GM12878 (cell line): ENCODE measurements around the gene GPATCH2L. TPM values are rescaled to one million over a fixed set of nuclear protein-coding genes. Genes with fewer than 3 reads are reported as not detected.

Experiments
- ATAC-seq: fragments of 200-7000 bp; cut with Tn5 transposase; 3 replicates; pipeline ENCODE4 v1.9.1; 2020; ENCODE audit warnings: mild to moderate bottlenecking, moderate library complexity
- BruUV-seq: library from RNA; stranded (reverse); fragments of 400-500 nt; replicated peaks from 2 replicates; lab custom pipeline; 2021; lab: Mats Ljungman, UMichigan
- CTCF ChIA-PET: fragments of 300-600 bp; sonication (Branson Sonifier 250); formaldehyde crosslinking; extraction: SDS; loops from one replicate; lab custom pipeline; 2021; ENCODE audit warnings: inconsistent platforms; lab: Yijun Ruan, JAX
- POLR2A ChIA-PET: fragments of 350-600 bp; formaldehyde crosslinking; extraction: SDS; loops from one replicate; lab custom pipeline; 2021; ENCODE audit warnings: inconsistent platforms; lab: Charles Lee
- RAD21 ChIA-PET: fragments of 300-600 bp; sonication (Branson Sonifier 250); formaldehyde crosslinking; loops from one replicate; lab custom pipeline; 2023; ENCODE audit warnings: antibody characterized with exemption; ENCODE audit not compliant: unreplicated experiment; lab: Charles Lee
- SMC1A ChIA-PET: fragments of 300-600 bp; sonication (Branson Sonifier 250); formaldehyde crosslinking; loops from one replicate; lab custom pipeline; 2023; ENCODE audit not compliant: unreplicated experiment, uncharacterized antibody; lab: Charles Lee
- DNase-seq: peaks from one replicate; pipeline ENCODE4 v3.0.0-alpha.2; 2011; ENCODE audit warnings: low read depth, low spot score
- FAIRE-seq: peaks from 3 replicates; lab custom pipeline; 2011; peaks lifted over from hg19 to GRCh38; lab: Jason Lieb, UNC
- H2AFZ ChIP-seq: 2 replicates; pipeline ENCODE4 v1.6.0; 2011; ENCODE audit warnings: low read depth, low read length, control low read depth; ENCODE audit not compliant: control insufficient read depth
- H3K27ac ChIP-seq: 2 replicates; pipeline ENCODE4 v1.5.1; 2011; ENCODE audit warnings: control low read depth; ENCODE audit not compliant: control insufficient read depth, insufficient read depth
- H3K27me3 ChIP-seq, 2 experiments: replicated peaks in 1 of 2; 2 replicates each; pipeline versions ENCODE4 v1.6.0 to v1.6.1; 2011; ENCODE audit warnings: low read length in 1 of 2; ENCODE audit not compliant: control insufficient read depth in 2 of 2, insufficient read depth in 2 of 2
- H3K36me3 ChIP-seq, 2 experiments: 2 replicates each; pipeline ENCODE4 v1.5.1; 2011; ENCODE audit warnings: low read length in 1 of 2; ENCODE audit not compliant: control insufficient read depth in 2 of 2, insufficient read depth in 2 of 2
- H3K4me1 ChIP-seq: 2 replicates; pipeline ENCODE4 v1.6.1; 2011; ENCODE audit warnings: mild to moderate bottlenecking, low read length, moderate library complexity, mixed read lengths; ENCODE audit not compliant: control insufficient read depth, insufficient read depth
- H3K4me2 ChIP-seq: 2 replicates; pipeline ENCODE4 v1.6.0; 2011; ENCODE audit warnings: control low read depth; ENCODE audit not compliant: control insufficient read depth, insufficient read depth
- H3K4me3 ChIP-seq: fragments of 200-600 bp; sonication (generic); 2 replicates; pipeline ENCODE4 v1.5.1; 2016
- H3K79me2 ChIP-seq: 2 replicates; pipeline ENCODE4 v1.6.0; 2011; ENCODE audit warnings: low read length; ENCODE audit not compliant: control insufficient read depth, insufficient read depth
- H3K9ac ChIP-seq: 2 replicates; pipeline ENCODE4 v1.8.0; 2011; ENCODE audit warnings: low read length, control low read depth, mixed read lengths; ENCODE audit not compliant: control insufficient read depth, insufficient read depth
- H3K9me3 ChIP-seq: replicated peaks from 3 replicates; pipeline ENCODE4 v1.5.1; 2011; ENCODE audit warnings: mild to moderate bottlenecking, low read length; ENCODE audit not compliant: control insufficient read depth, insufficient read depth
- H4K20me1 ChIP-seq: 2 replicates; pipeline ENCODE4 v1.6.0; 2011; ENCODE audit not compliant: control insufficient read depth, insufficient read depth
- CBX3 ChIP-seq: fragments of 200-600 bp; sonication (generic); IDR thresholded peaks from 2 replicates; pipeline ENCODE4 v1.6.1; 2016; ENCODE audit warnings: low read depth, borderline replicate concordance
- CUX1 ChIP-seq: IDR thresholded peaks from 2 replicates; pipeline ENCODE4 v1.6.1; 2012; ENCODE audit warnings: improper control_type of control experiment, low read depth, low read length; ENCODE audit not compliant: insufficient replicate concordance
- MXI1 ChIP-seq: fragments of 150-350 bp; IDR thresholded peaks from 2 replicates; pipeline ENCODE4 v1.6.1; 2011; ENCODE audit warnings: low read depth, mild to moderate bottlenecking, inconsistent platforms, low read length, improper control_type of control experiment
- NR2F1 ChIP-seq: fragments of 450-650 bp; conservative IDR thresholded peaks from 2 replicates; pipeline ENCODE4 v1.6.1; 2017; ENCODE audit warnings: mild to moderate bottlenecking
- SIX5 ChIP-seq: IDR thresholded peaks from 2 replicates; pipeline ENCODE4 v1.6.1; 2011; ENCODE audit warnings: mild to moderate bottlenecking, low read depth, low read length, moderate library complexity; ENCODE audit not compliant: severe bottlenecking
- WGBS: methylation state at CpG from one replicate; pipeline ENCODE4 v1.1.6; 2016; ENCODE audit warnings: low lambda C conversion rate; ENCODE audit not compliant: insufficient replicate concordance, insufficient coverage; ENCODE audit errors: missing lambda C conversion rate; 5-methylcytosine and 5-hydroxymethylcytosine counted together
- in situ Hi-C: fragments of 300-500 bp; cut with MboI; formaldehyde crosslinking; loops from 9 replicates; pipeline ENCODE4 v1.14.3; 2018; ENCODE audit warnings: mixed read lengths
- intact Hi-C: fragments of 100-400 bp; cut with micrococcal nuclease; formaldehyde crosslinking; loops from one replicate; pipeline ENCODE4 v1.14.2; 2022; ENCODE audit not compliant: unreplicated experiment
- polyA plus RNA-seq, 11 experiments: library from polyadenylated mRNA; depleted of rRNA in 4 of 11; unstranded in 6 of 11; stranded (reverse) in 5 of 11; fragments of >200 nt; fragmentation: Nextera tagmentation in 4 of 11; fragmentation: Illumina TruSeq in 1 of 11; extraction: Ambion mirVana in 4 of 11; extraction: Trizol in 1 of 11; gene quantifications; 1 replicate in 1 of 11; 2 replicates in 10 of 11; pipeline versions ENCODE4 v1.2.1 to v1.2.3, GENCODE V29; 2011 to 2016; ENCODE audit warnings: inconsistent platforms in 2 of 11, missing spikeins in 2 of 11, low read depth in 1 of 11
- total RNA-seq, 4 experiments: library from RNA; depleted of rRNA in 3 of 4; stranded (reverse); fragments of >200 nt in 3 of 4; fragmentation: Illumina TruSeq in 1 of 4; extraction: Trizol in 1 of 4; gene quantifications; 2 replicates each; pipeline versions ENCODE4 v1.2.1 to v1.2.3, GENCODE V29; 2013 to 2021
- TF ChIP-seq, protein P1 (sequence below): fragments of 450-650 bp; IDR thresholded peaks from 2 replicates; pipeline ENCODE4 v1.6.1; 2017; ENCODE audit warnings: mild to moderate bottlenecking, moderate library complexity

Gene GPATCH2L
- total and polyA plus RNA-seq, 10 of the 15 experiments (the other 5 are each of a cell fraction or from before 2014, with no cell fraction given) = 9.1 to 50.9 (median 24.4) TPM

DNA sequence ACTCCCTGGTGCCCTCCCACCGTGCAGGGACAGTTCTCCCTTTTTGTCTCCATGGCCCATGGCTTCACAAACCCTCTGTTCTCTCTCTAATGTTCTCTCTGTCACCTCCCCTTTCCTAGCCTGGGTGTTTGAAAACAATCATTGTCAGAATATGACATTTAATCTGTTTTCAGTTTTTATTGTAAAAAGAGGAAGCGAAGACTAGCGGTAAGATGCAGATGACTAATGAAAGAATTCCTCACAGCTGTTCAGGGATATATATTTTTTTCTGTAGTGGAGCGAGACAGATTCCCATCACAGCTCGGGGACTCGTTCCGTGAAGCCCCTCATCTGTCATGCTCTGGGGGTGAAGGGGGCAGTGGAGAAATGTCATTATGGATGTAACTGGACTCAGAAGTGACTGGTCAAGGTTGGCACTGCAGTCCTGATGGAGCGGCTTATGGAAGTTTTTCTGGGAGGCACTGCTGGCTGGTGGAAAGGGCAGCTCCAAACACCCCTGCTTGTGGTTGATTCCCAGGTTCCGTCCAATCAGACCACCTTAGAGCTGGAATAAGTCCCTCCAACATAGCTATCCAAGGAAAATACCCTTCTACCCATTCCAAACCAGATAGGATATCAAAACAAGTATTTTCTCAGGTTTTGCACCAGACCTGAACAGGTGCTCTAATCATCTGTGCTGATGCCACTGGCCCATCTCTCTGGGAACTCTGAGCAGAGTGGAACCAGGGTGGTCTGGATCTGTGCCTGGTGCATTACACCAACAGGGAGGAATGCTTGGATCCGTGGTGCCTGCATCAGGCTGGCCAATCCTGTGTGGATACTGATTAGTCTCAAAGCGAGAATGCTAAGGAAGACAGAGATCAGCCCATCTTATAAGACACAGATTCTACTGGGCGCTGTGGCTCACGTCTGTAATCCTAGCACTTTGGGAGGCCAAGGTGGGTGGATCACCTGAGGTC, 84.7 kb downstream of the GPATCH2L start (continued):
- peak; percentile 68 for TF ChIP-seq CUX1
- no peak for TF ChIP-seq MXI1
- TF ChIP-seq NR2F1 = no peak

- in situ Hi-C loops = no loop called here
- no peak overlapping the region for H3K4me3 ChIP-seq
- no peak overlapping the region for H3K4me2 ChIP-seq
- FAIRE-seq (no peak), DNase-seq (no peak), ATAC-seq (no peak)
- H3K9me3 ChIP-seq = peaks cover 6% of the 10 kb centered on the region
- CTCF ChIA-PET = interaction anchor here (0.6 to 0.7 kb wide), 3 partner anchors 13 to 363 kb away, joined by 3 to 6 read pairs (median 3); no protein-coding TSS in a partner anchor
- BruUV-seq = no TSS peak
- no peak overlapping the region for H3K9ac ChIP-seq
- H3K79me2 ChIP-seq = no peaks in the 10 kb centered on the region
- H2AFZ ChIP-seq = no peak overlapping the region
- 92% methylated on average over 6 of the region's 6 CpGs for WGBS
- intact Hi-C loops = loop anchor here (5.0 kb wide), 1 partner anchor 35 kb away; no protein-coding TSS in a partner anchor
- SMC1A ChIA-PET = interaction anchor here (0.7 to 2.8 kb wide), 5 partner anchors 10 to 58 kb away, joined by 3 to 8 read pairs (median 4); no protein-coding TSS in a partner anchor
- no peak overlapping the region for H3K27ac ChIP-seq
- no peaks in the 10 kb centered on the region for H4K20me1 ChIP-seq
- POLR2A ChIA-PET = interaction anchor here (0.6 to 1.6 kb wide), 3 partner anchors 21 to 86 kb away, joined by 3 read pairs; partner anchors contain the start of gene GPATCH2L
- H3K36me3 ChIP-seq = no peaks in the 10 kb centered on the region; a peak in 1 of 4 replicates
- peaks cover 16% of the 10 kb centered on the region for H3K4me1 ChIP-seq
- RAD21 ChIA-PET = interaction anchor here (1.2 to 3.6 kb wide), 3 partner anchors 32 to 51 kb away, joined by 3 to 20 read pairs (median 14); no protein-coding TSS in a partner anchor
- H3K27me3 ChIP-seq = no peaks in the 10 kb centered on the region
- TF ChIP-seq, protein P1, sequence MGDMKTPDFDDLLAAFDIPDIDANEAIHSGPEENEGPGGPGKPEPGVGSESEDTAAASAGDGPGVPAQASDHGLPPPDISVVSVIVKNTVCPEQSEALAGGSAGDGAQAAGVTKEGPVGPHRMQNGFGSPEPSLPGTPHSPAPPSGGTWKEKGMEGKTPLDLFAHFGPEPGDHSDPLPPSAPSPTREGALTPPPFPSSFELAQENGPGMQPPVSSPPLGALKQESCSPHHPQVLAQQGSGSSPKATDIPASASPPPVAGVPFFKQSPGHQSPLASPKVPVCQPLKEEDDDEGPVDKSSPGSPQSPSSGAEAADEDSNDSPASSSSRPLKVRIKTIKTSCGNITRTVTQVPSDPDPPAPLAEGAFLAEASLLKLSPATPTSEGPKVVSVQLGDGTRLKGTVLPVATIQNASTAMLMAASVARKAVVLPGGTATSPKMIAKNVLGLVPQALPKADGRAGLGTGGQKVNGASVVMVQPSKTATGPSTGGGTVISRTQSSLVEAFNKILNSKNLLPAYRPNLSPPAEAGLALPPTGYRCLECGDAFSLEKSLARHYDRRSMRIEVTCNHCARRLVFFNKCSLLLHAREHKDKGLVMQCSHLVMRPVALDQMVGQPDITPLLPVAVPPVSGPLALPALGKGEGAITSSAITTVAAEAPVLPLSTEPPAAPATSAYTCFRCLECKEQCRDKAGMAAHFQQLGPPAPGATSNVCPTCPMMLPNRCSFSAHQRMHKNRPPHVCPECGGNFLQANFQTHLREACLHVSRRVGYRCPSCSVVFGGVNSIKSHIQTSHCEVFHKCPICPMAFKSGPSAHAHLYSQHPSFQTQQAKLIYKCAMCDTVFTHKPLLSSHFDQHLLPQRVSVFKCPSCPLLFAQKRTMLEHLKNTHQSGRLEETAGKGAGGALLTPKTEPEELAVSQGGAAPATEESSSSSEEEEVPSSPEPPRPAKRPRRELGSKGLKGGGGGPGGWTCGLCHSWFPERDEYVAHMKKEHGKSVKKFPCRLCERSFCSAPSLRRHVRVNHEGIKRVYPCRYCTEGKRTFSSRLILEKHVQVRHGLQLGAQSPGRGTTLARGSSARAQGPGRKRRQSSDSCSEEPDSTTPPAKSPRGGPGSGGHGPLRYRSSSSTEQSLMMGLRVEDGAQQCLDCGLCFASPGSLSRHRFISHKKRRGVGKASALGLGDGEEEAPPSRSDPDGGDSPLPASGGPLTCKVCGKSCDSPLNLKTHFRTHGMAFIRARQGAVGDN = no peak
- TF ChIP-seq SIX5 = no peak
- no peak for TF ChIP-seq CBX3
Measured at GRCh38 chr14:76237349-76237990, 85.7 kb downstream of the GPATCH2L start.
